Transverse colon (tissue), 4 donors: ENCODE data around the gene NUMBL. TPM values are rescaled to one million over a fixed set of nuclear protein-coding genes. Genes with fewer than 3 reads are reported as not detected.

Experiments used
- DNase-seq: peaks from one replicate; pipeline ENCODE4 v3.0.0-alpha.2; 2019
- H3K27ac ChIP-seq, 4 donors: fragments of 200-600 bp; sonication (generic); 2 replicates each; pipeline ENCODE4 v1.5.1; 2016 to 2018; ENCODE audit warnings: inconsistent platforms in 4 of 4
- H3K27me3 ChIP-seq: fragments of 200-600 bp; sonication (generic); 2 replicates; pipeline ENCODE4 v1.5.1; 2017; ENCODE audit warnings: inconsistent platforms
- H3K36me3 ChIP-seq, 4 donors: fragments of 200-600 bp; sonication (generic); 2 replicates each; pipeline ENCODE4 v1.5.1; 2017 to 2019; ENCODE audit warnings: inconsistent platforms in 4 of 4
- H3K4me1 ChIP-seq, 4 donors: fragments of 200-600 bp; sonication (generic); 2 replicates each; pipeline ENCODE4 v1.5.1; 2017 to 2020; ENCODE audit warnings: inconsistent platforms in 4 of 4
- H3K4me3 ChIP-seq, 4 donors: fragments of 200-600 bp; sonication (generic); 1 replicate in 1 of 4; 2 replicates in 3 of 4; pipeline versions ENCODE4 v1.5.1 to v1.6.1; 2017 to 2019; ENCODE audit warnings: inconsistent platforms in 4 of 4
- H3K9me3 ChIP-seq, 2 donors: fragments of 200-600 bp; sonication (generic); 2 replicates each; pipeline ENCODE4 v1.5.1; 2017 to 2019; ENCODE audit warnings: inconsistent platforms in 2 of 2
- EP300 ChIP-seq: sonication (generic); formaldehyde crosslinking; IDR thresholded peaks from one replicate; pipeline ENCODE4 v1.6.1; 2017; ENCODE audit warnings: antibody characterized with exemption, low read depth
- POLR2A ChIP-seq: fragments of 450-650 bp; IDR thresholded peaks from one replicate; pipeline ENCODE4 v1.6.1; 2016; ENCODE audit warnings: antibody characterized with exemption, mild to moderate bottlenecking, moderate library complexity
- POLR2AphosphoS5 ChIP-seq, 3 donors: sonication (generic); formaldehyde crosslinking; IDR thresholded peaks; one replicate each; pipeline ENCODE4 v1.6.1; 2016; ENCODE audit warnings: antibody characterized with exemption in 3 of 3
- WGBS, 2 donors: methylation state at CpG; one replicate each; pipeline ENCODE4 v1.1.5; 2018; ENCODE audit warnings: low coverage in 1 of 2; 5-methylcytosine and 5-hydroxymethylcytosine counted together
- in situ Hi-C, 4 donors: fragments of 200-750 bp; cut with MboI; loops; one replicate each; pipeline versions ENCODE4 v1.15.0 to v1.15.1; 2017; ENCODE audit warnings: low sequenced_read_pairs in 3 of 4, low pct_ligation_motif_present in 1 of 4, low pct_unique_long_range_greater_than_20kb in 1 of 4
- intact Hi-C: fragments of 100-400 bp; cut with DNase I; formaldehyde crosslinking; loops from one replicate; pipeline ENCODE4 v1.15.1; 2023; ENCODE audit warnings: low total_unique reads
- total RNA-seq, 4 donors: library from RNA; depleted of rRNA; stranded (reverse); fragments of >200 nt; gene quantifications; one replicate each; pipeline ENCODE4 v1.1.0, GENCODE V29; 2016
- TF ChIP-seq, protein P1 (sequence below), 5 experiments: fragments of 200-600 bp in 3 of 5; fragments of 450-650 bp in 2 of 5; sonication (generic) in 3 of 5; IDR thresholded peaks; 1 replicate in 2 of 5; 2 replicates in 3 of 5; pipeline ENCODE4 v1.5.1; 2016 to 2017; ENCODE audit warnings: antibody characterized with exemption in 5 of 5, inconsistent platforms in 3 of 5, mild to moderate bottlenecking in 2 of 5, moderate library complexity in 1 of 5

The NUMBL gene
- total RNA-seq, 4 donors from 2014 or later = 9.0 to 44.9 (median 20.4) TPM

DNA sequence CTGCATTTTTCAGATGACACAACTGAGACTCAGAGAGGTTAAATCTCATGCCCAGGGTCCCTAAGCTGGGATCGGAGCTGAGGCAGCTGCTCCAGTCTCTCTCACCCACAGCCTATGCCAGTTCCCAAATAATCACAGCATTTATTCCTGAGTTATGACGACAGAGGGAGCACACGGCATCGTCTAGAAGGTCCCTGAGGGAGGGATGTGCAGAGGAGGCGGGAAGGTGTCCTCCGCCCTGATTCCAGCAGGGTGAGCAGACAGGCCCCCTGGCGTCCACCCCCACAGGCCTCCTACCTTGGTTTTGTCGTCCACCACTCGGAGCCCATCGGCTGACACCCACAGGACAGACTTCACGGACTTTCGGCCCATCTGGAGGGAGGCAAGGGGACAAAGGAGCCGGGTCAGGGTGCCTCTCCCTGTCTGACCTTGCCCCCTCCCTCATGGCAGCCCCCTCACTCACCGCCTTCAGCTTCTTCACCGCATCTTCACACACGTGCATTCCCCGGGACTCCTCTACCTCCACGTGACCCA, 8.0 kb downstream of the NUMBL start:
- peaks cover 0 to 2% (median 0%) of the 10 kb centered on the region in 4 donors for H3K4me1 ChIP-seq
- intact Hi-C loops = no loop called here
- TF ChIP-seq EP300 (no peak), POLR2A (no peak), POLR2AphosphoS5 (IDR thresholded peaks at IDR 0.05) (no peak)
- TF ChIP-seq, protein P1, sequence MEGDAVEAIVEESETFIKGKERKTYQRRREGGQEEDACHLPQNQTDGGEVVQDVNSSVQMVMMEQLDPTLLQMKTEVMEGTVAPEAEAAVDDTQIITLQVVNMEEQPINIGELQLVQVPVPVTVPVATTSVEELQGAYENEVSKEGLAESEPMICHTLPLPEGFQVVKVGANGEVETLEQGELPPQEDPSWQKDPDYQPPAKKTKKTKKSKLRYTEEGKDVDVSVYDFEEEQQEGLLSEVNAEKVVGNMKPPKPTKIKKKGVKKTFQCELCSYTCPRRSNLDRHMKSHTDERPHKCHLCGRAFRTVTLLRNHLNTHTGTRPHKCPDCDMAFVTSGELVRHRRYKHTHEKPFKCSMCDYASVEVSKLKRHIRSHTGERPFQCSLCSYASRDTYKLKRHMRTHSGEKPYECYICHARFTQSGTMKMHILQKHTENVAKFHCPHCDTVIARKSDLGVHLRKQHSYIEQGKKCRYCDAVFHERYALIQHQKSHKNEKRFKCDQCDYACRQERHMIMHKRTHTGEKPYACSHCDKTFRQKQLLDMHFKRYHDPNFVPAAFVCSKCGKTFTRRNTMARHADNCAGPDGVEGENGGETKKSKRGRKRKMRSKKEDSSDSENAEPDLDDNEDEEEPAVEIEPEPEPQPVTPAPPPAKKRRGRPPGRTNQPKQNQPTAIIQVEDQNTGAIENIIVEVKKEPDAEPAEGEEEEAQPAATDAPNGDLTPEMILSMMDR (IDR thresholded peaks at IDR 0.05) = no peak
- no peaks in the 10 kb centered on the region for H3K9me3 ChIP-seq
- H3K36me3 ChIP-seq = peaks cover 0 to 8% (median 2%) of the 10 kb centered on the region in 4 donors
- no peak for DNase-seq
- no peak overlapping the region for H3K27ac ChIP-seq
- WGBS, 2 donors = 95% methylated on average over 18 of the region's 18 CpGs; no CpG with 5 or more reads in 1 of the 2 donors
- in situ Hi-C loops = no loop called here
- no peak overlapping the region for H3K4me3 ChIP-seq
- H3K27me3 ChIP-seq = no peaks in the 10 kb centered on the region

GRCh38 chr19:40681039-40681438, 9.4 kb downstream of the NUMBL start:
- no peak for DNase-seq
- intact Hi-C loops = no loop called here
- no peak for TF ChIP-seq EP300
- Histone ChIP-seq H3K4me3 (no peak overlapping the region), H3K9me3 (no peaks in the 10 kb centered on the region), H3K27me3 (no peaks in the 10 kb centered on the region), H3K27ac (no peak overlapping the region), H3K4me1 (no peaks in the 10 kb centered on the region), H3K36me3 (peaks cover 0 to 12% (median 5%) of the 10 kb centered on the region in 4 donors)
- in situ Hi-C loops = no loop called here
- WGBS, 2 donors = 77 to 90% methylated on average over 2 to 4 of the region's 4 CpGs

DNA sequence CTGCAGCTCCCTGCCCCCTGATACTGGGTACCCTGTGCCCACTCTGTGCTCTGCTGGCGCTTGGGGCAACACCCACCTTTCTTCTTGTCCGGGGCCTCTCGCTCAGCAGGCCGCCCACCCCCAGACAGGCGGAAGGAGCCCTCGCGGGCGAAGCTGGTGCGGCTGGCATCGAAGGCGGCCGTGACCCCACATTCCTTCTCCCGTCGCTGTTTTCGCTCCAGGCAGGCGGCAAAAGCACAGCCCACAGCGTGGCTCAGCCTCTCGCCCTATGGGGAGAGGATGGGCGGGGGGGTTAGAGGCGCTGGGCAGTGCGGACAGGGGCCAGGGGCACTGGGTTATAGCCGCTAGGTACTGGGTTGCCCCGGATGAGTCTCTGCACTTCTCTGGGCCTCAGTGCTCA, 13.3 kb downstream of the NUMBL start:
- in situ Hi-C loops (no loop called here), intact Hi-C loops (no loop called here)
- no peak for DNase-seq
- Histone ChIP-seq H3K9me3 (no peaks in the 10 kb centered on the region), H3K36me3 (peaks cover 0 to 23% (median 11%) of the 10 kb centered on the region in 4 donors), H3K4me3 (no peak overlapping the region), H3K27ac (no peak overlapping the region), H3K27me3 (no peaks in the 10 kb centered on the region), H3K4me1 (no peaks in the 10 kb centered on the region)
- WGBS, 2 donors = 97% methylated on average over 23 of the region's 23 CpGs; no CpG with 5 or more reads in 1 of the 2 donors
- no peak for TF ChIP-seq POLR2A
- TF ChIP-seq EP300 = no peak
- TF ChIP-seq, protein P1 (IDR thresholded peaks at IDR 0.05) = no peak
- TF ChIP-seq POLR2AphosphoS5 (IDR thresholded peaks at IDR 0.05) = no peak

DNA sequence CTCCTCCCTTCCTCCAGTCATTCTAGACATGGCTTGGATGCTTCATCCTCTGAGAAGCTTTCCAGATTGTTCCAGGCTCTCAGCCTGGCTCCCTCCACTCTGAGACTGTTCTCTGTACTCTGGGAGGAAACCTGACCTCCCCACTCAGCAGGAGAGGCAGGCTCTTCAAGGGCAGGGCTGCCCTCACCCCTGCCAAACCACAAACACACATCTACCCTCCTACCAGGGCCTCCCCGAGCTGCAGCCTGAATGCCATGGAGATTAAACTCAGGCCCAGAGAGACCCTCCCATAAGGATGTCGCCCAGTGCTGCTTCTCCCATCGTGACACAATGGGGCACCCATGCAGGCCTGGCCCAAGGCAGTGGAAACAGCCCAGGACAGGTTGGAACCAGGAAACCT, 16.2 kb downstream of the NUMBL start:
- 80% methylated on average over 3 of the region's 3 CpGs; no CpG with 5 or more reads in 1 of the 2 donors for WGBS, 2 donors

More for the DNA sequence above, 16.2 kb downstream of the NUMBL start:
- in situ Hi-C loops (loop anchor here in 1 of 4 donors (25.0 kb wide), 2 partner anchors 463 to 588 kb away; partner anchors contain the start of gene HNRNPUL1), intact Hi-C loops (no loop called here)
- no peak overlapping the region for H3K4me3 ChIP-seq
- no peaks in the 10 kb centered on the region for H3K27me3 ChIP-seq
- H3K36me3 ChIP-seq = peaks cover 0 to 33% (median 14%) of the 10 kb centered on the region in 4 donors
- TF ChIP-seq POLR2A (no peak), POLR2AphosphoS5 (IDR thresholded peaks at IDR 0.05) (no peak), EP300 (no peak)
- TF ChIP-seq, protein P1 (IDR thresholded peaks at IDR 0.05) = no peak
- H3K4me1 ChIP-seq = no peaks in the 10 kb centered on the region
- no peaks in the 10 kb centered on the region for H3K9me3 ChIP-seq
- no peak for DNase-seq
- no peak overlapping the region for H3K27ac ChIP-seq
